Endothelial cell (in vitro differentiated cells): ENCODE results near the gene AP2A1. TPM values are rescaled to one million over a fixed set of nuclear protein-coding genes. Genes with fewer than 3 reads are reported as not detected.

Experiments used
- DNase-seq: peaks from one replicate; pipeline ENCODE4 v3.0.0; 2021; ENCODE audit warnings: low spot score
- H3K27ac Mint-ChIP-seq: one replicate; pipeline ENCODE4 v1.8.0; 2021; ENCODE audit warnings: mixed read lengths, inconsistent platforms; ENCODE audit not compliant: unreplicated experiment
- H3K27me3 Mint-ChIP-seq: one replicate; pipeline ENCODE4 v1.8.0; 2021; ENCODE audit warnings: mild to moderate bottlenecking, moderate library complexity, mixed read lengths, inconsistent platforms; ENCODE audit not compliant: unreplicated experiment
- H3K36me3 Mint-ChIP-seq: one replicate; pipeline ENCODE4 v1.8.0; 2021; ENCODE audit warnings: mild to moderate bottlenecking, low read depth, mixed read lengths, inconsistent platforms; ENCODE audit not compliant: unreplicated experiment
- H3K4me1 Mint-ChIP-seq: one replicate; pipeline ENCODE4 v1.8.0; 2021; ENCODE audit warnings: mild to moderate bottlenecking, mixed read lengths, inconsistent platforms; ENCODE audit not compliant: unreplicated experiment
- H3K4me3 Mint-ChIP-seq: one replicate; pipeline ENCODE4 v1.8.0; 2021; ENCODE audit warnings: mild to moderate bottlenecking, mixed read lengths, inconsistent platforms; ENCODE audit not compliant: unreplicated experiment
- H3K9me3 Mint-ChIP-seq: one replicate; pipeline ENCODE4 v1.8.0; 2021; ENCODE audit warnings: mixed read lengths, inconsistent platforms; ENCODE audit not compliant: unreplicated experiment
- CTCF ChIP-seq: fragments of 200-600 bp; sonication (generic); IDR thresholded peaks from one replicate; pipeline ENCODE4 v1.5.0; 2021; ENCODE audit warnings: antibody characterized with exemption; ENCODE audit not compliant: unreplicated experiment
- total RNA-seq: library from RNA; stranded (reverse); fragmentation: NEBNext Ultra II Directional; extraction: Animal tissue kit (Norgen Biotek cat#: 25700); gene quantifications from one replicate; pipeline ENCODE4 v1.2.1, GENCODE V29; 2021; ENCODE audit not compliant: unreplicated experiment

AP2A1 gene
- total RNA-seq, 1 donor from 2014 or later = 191 TPM

DNA sequence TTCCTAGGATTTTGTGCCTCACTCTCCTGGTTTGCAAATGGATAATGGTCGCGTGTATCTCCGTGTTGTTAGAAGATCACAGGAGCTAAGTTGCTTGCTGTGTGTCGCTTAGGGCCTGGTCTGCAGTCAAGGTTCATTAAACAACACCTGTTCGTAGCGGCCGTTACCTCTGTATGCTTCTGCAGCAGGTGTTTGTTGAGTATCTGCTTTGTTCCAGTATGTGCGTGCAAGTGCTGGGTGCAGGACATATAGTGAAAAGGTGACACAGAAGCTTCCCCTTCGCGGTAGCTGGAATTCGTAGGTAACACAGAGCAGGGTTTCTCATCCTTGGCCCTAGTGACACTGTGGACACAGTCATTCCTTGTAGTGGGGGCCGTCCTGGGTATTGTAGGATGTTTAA, 56.7 kb downstream of the AP2A1 start:
- H3K4me3 Mint-ChIP-seq = peak overlapping the region; percentile 70
- peaks cover 37% of the 10 kb centered on the region for H3K36me3 Mint-ChIP-seq
- DNase-seq = no peak
- no peak overlapping the region for H3K27ac Mint-ChIP-seq
- peaks cover 12% of the 10 kb centered on the region for H3K27me3 Mint-ChIP-seq
- no peak for TF ChIP-seq CTCF
- peaks cover 23% of the 10 kb centered on the region for H3K4me1 Mint-ChIP-seq
- no peaks in the 10 kb centered on the region for H3K9me3 Mint-ChIP-seq

DNA sequence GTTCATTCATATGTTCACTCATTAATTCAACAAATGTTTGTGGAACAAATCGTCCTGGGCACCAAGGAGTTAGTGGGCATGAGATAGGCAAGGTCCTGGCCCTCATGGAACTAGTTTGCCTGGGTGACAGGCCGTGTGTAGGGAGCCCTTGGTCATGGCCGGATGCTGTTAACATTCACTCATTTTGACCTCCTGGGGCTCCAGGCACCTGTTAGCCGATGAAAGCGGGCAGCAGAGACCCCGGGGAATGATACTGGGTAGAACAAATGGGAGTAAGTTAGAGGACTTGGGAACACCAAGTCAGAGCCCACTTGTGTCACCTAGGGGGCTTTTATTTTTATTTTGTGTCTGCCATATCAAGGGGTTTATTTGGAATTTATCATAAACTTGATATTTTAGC, 57.9 kb downstream of the AP2A1 start:
- Mint-ChIP-seq H3K27me3 (peaks cover 4% of the 10 kb centered on the region), H3K9me3 (no peaks in the 10 kb centered on the region), H3K36me3 (peaks cover 36% of the 10 kb centered on the region)

DNA sequence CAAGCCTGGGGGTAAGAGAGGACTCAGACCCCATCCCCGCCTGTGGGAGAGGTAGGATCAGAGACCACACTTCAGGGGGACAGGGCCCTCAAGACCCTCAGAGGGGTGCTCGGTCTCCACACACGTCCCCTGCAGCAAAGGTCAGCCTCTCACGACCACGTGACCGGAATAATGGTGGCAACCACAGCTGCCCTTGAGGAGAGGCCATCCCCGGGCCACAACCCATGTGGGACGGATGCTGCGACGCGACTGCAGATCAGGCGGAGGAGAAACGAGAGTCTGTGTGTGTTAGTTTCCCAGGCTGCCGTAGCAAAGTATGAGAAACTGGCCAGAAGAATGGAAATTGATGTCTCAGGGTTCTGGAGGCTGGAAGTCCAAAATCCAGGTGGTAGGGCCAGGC, 60.2 kb downstream of the AP2A1 start:
- Mint-ChIP-seq H3K27ac (no peak overlapping the region), H3K9me3 (no peaks in the 10 kb centered on the region)

More for the DNA sequence above, 57.9 kb downstream of the AP2A1 start:
- Mint-ChIP-seq H3K4me3 (no peak overlapping the region), H3K27ac (no peak overlapping the region), H3K4me1 (peaks cover 13% of the 10 kb centered on the region)
- no peak for DNase-seq
- TF ChIP-seq CTCF = no peak

GRCh38 chr19:49829200-49829599, 62.4 kb downstream of the AP2A1 start:
- DNase-seq = no peak
- Mint-ChIP-seq H3K27me3 (peaks cover 13% of the 10 kb centered on the region), H3K4me1 (peaks cover 27% of the 10 kb centered on the region), H3K4me3 (no peak overlapping the region), H3K36me3 (peaks cover 45% of the 10 kb centered on the region), H3K27ac (no peak overlapping the region), H3K9me3 (no peaks in the 10 kb centered on the region)
- TF ChIP-seq CTCF = no peak

More for the DNA sequence above, 60.2 kb downstream of the AP2A1 start:
- no peak for DNase-seq
- peaks cover 17% of the 10 kb centered on the region for H3K4me1 Mint-ChIP-seq
- peaks cover 36% of the 10 kb centered on the region for H3K36me3 Mint-ChIP-seq
- peak overlapping the region; percentile 72 for H3K4me3 Mint-ChIP-seq
- peaks cover 3% of the 10 kb centered on the region for H3K27me3 Mint-ChIP-seq
- no peak for TF ChIP-seq CTCF

DNA sequence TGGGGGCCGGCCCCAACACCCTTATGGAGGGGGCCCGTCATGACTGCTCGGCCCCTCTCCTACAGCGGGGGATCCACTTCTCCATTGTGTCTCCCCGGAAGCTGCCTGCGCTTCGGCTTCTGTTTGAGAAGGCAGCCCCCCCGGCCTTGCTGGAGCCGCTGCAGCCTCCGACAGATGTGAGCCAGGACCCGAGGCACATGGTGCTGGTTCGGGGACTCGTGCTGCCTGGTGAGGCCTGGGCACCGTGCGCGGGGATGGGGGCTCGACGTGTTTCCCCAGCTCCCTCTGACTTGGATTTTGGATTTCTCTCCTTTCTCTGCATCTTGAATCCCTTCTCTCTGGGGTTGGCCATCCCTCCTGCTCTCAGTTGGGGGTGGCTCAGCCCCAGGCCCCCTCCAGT, 62.9 kb downstream of the AP2A1 start:
- TF ChIP-seq CTCF = no peak
- H3K27me3 Mint-ChIP-seq = peaks cover 13% of the 10 kb centered on the region
- DNase-seq = no peak
- H3K27ac Mint-ChIP-seq = no peak overlapping the region
- no peaks in the 10 kb centered on the region for H3K9me3 Mint-ChIP-seq
- peaks cover 44% of the 10 kb centered on the region for H3K36me3 Mint-ChIP-seq
- H3K4me1 Mint-ChIP-seq = peaks cover 27% of the 10 kb centered on the region
- H3K4me3 Mint-ChIP-seq = no peak overlapping the region
